ENCODE measurements around the gene CBX1.

DNA sequence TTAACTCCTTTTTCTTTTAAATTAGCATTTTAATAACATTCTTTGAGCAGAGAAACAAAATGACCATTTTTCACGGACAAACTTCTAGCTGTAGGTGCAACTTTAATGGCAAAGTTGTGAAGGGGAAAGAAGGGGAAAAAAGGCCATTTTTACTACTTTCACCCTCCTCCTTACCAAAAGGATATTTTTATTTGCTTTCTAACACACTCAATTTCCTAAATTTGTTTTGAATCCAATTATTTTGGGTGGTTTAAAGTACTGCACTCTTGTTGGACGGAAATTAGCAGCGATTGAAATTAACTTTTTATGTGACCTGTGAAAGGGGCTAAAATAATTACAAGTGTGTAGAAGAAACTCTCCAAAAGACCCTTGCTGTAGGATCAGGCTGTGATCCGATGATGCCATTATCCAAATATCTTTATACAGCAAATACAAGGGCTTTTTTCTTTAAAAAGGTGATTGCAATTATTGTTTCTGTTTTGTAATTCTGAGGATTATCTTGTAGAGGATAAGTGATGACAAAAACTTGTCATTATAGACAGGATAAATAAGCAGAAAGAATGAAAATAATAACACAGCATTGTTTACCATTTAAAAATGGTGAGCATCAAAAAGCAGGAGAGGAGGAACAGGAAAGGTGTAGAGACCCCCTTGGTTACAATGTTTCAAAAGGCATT lies 48.6 kb upstream of the CBX1 start:
- TF ChIP-seq POLR2A (IDR thresholded peaks at IDR 0.05) = no peak
- TF ChIP-seq, protein P1, sequence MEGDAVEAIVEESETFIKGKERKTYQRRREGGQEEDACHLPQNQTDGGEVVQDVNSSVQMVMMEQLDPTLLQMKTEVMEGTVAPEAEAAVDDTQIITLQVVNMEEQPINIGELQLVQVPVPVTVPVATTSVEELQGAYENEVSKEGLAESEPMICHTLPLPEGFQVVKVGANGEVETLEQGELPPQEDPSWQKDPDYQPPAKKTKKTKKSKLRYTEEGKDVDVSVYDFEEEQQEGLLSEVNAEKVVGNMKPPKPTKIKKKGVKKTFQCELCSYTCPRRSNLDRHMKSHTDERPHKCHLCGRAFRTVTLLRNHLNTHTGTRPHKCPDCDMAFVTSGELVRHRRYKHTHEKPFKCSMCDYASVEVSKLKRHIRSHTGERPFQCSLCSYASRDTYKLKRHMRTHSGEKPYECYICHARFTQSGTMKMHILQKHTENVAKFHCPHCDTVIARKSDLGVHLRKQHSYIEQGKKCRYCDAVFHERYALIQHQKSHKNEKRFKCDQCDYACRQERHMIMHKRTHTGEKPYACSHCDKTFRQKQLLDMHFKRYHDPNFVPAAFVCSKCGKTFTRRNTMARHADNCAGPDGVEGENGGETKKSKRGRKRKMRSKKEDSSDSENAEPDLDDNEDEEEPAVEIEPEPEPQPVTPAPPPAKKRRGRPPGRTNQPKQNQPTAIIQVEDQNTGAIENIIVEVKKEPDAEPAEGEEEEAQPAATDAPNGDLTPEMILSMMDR (IDR thresholded peaks at IDR 0.05) = no peak
- TF ChIP-seq EP300 (IDR thresholded peaks at IDR 0.05) = no peak
